ENCODE measurements around the gene CCNDBP1.
"Not testable (repeated sequence)": the region's sequence is repeated elsewhere in the genome, so short reads cannot be mapped to it uniquely, and the experiment has no call there.

Gene CCNDBP1

DNA sequence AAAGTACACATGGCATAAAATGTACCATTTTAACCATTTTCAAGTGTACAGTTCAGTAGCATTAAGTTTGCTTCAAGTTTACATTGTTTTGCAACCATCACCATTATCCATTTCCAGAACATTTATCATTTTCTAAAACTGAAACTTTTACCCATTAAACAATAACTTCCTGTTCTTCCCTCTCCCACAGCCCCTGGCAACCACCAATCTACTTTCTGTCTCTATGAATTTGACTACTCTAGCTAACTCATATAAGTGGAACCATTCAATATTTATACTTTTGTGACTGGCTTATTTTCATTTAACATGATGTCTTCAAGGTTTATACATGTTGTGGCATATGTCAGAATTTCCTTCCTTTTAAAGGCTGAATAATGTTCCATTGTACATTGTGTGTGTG is 31.9 kb upstream of the CCNDBP1 start:
- TF ChIP-seq, protein P1, sequence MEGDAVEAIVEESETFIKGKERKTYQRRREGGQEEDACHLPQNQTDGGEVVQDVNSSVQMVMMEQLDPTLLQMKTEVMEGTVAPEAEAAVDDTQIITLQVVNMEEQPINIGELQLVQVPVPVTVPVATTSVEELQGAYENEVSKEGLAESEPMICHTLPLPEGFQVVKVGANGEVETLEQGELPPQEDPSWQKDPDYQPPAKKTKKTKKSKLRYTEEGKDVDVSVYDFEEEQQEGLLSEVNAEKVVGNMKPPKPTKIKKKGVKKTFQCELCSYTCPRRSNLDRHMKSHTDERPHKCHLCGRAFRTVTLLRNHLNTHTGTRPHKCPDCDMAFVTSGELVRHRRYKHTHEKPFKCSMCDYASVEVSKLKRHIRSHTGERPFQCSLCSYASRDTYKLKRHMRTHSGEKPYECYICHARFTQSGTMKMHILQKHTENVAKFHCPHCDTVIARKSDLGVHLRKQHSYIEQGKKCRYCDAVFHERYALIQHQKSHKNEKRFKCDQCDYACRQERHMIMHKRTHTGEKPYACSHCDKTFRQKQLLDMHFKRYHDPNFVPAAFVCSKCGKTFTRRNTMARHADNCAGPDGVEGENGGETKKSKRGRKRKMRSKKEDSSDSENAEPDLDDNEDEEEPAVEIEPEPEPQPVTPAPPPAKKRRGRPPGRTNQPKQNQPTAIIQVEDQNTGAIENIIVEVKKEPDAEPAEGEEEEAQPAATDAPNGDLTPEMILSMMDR (IDR thresholded peaks at IDR 0.05; ENCODE audit: insufficient read depth, low read depth, low read length, missing control alignments), result no peak
- DNase-seq (ENCODE audit: low read depth), result no peak
- no peak overlapping the region for H3K4me3 ChIP-seq (ENCODE audit: low read depth, low read length)

DNA sequence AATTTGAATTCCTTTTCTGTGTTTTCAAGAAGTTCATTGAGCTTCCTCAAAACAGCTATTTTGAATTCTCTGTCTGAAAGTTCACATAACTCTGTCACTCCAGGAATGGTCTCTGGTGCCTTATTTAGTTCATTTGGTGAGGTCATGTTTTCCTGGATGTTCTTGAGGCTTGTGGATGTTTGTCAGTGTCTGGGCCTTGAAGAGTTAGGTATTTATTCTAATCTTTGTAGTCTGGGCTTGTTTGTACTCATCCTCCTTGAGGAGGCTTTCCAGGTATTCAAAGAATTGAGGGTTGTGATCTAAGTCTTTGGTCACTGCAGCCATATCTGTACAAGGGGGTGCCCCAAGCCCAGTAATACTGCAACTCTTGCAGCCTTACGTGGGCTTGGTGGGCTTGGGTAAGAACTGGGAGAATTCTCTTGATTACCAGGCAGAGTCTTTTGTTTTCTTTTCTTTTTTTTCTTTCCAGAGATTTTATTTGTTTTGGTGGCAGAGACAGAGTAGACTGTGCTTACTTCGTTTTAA is 19.3 kb upstream of the CCNDBP1 start:
- TF ChIP-seq, protein P1 (IDR thresholded peaks at IDR 0.05; ENCODE audit: insufficient read depth, low read depth, low read length, missing control alignments), result no peak
- DNase-seq (ENCODE audit: low read depth), result no peak

DNA sequence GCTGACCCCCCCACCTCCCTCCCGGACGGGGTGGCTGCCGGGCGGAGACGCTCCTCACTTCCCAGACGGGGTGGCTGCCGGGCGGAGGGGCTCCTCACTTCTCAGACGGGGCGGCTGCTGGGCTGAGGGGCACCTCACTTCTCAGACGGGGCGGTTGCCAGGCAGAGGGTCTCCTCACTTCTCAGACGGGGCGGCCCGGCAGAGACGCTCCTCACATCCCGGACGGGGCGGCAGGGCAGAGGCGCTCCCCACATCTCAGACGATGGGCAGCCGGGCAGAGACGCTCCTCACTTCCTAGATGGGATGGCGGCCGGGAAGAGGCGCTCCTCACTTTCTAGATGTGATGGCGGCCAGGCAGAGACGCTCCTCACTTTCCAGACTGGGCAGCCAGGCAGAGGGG is 17.9 kb upstream of the CCNDBP1 start:
- not testable (repeated sequence) for H3K4me3 ChIP-seq (ENCODE audit: low read depth, low read length); DNase-seq (ENCODE audit: low read depth)

More for the DNA sequence above, 19.3 kb upstream of the CCNDBP1 start:
- H3K4me3 ChIP-seq (ENCODE audit: low read depth, low read length), result no peak overlapping the region

GRCh38 chr15:43168192-43169107 is 16.8 kb upstream of the CCNDBP1 start:
- no peak for DNase-seq (ENCODE audit: low read depth)
- TF ChIP-seq, protein P1 (IDR thresholded peaks at IDR 0.05; ENCODE audit: insufficient read depth, low read depth, low read length, missing control alignments), result no peak
- H3K4me3 ChIP-seq (ENCODE audit: low read depth, low read length), result no peak overlapping the region

DNA sequence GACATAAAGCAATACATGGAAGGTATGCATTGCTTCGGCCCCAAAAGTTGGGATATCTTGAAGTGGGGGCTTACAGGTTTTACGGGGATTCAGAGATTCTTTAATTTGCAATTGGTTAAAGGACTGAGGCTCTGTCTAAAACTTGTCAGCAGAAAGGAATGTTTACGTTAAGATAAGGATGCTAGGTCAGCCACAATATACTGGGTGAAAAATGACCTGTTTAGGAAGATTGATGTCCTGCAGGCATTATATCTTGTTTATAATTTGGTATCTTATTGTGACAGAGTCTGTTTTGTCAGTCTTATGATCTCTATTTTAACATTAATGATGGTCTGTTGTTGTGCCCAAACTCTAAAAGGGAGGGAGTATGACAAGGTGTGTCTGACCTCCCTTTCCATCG is 15.3 kb upstream of the CCNDBP1 start:
- TF ChIP-seq, protein P1 (IDR thresholded peaks at IDR 0.05; ENCODE audit: insufficient read depth, low read depth, low read length, missing control alignments), result no peak
- H3K4me3 ChIP-seq (ENCODE audit: low read depth, low read length), result no peak overlapping the region
- DNase-seq (ENCODE audit: low read depth), result no peak

DNA sequence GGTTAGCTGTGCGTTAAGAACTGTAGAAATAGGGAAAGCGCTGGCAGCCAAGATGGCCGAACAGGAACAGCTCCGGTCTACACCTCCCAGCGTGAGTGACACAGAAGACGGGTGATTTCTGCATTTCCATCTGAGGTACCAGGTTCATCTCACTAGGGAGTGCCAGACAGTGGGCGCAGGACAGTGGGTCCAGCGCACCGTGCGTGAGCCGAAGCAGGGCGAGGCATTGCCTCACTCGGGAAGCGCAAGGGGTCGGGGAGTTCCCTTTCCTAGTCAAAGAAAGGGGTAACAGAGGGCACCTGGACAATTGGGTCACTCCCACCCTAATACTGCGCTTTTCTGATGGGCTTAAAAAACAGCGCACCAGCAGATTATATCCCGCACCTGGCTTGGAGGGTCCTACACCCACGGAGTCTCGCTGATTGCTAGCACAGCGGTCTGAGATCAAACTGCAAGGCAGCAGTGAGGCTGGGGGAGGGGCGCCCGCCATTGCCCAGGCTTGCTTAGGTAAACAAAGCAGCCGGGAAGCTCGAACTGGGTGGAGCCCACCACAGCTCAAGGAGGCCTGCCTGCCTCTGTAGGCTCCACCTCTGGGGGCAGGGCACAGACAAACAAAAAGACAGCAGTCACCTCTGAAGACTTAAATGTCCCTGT is 9.4 kb upstream of the CCNDBP1 start:
- DNase-seq (ENCODE audit: low read depth); H3K4me3 ChIP-seq (ENCODE audit: low read depth, low read length): not testable (repeated sequence)

GRCh38 chr15:43177147-43177546 is 8.1 kb upstream of the CCNDBP1 start:
- H3K4me3 ChIP-seq (ENCODE audit: low read depth, low read length); DNase-seq (ENCODE audit: low read depth): not testable (repeated sequence)

- no peak overlapping the region for H3K4me3 ChIP-seq (ENCODE audit: low read depth, low read length)
- TF ChIP-seq, protein P1 (IDR thresholded peaks at IDR 0.05; ENCODE audit: insufficient read depth, low read depth, low read length, missing control alignments), result no peak
- no peak for DNase-seq (ENCODE audit: low read depth)
These were observed 1.9 kb upstream of the CCNDBP1 start for GRCh38 chr15:43183270-43183669.

Measured in GM12865 (cell line).